Gastrocnemius medialis (tissue), 4 donors: ENCODE results near the gene MEPE. TPM values are rescaled to one million over a fixed set of nuclear protein-coding genes. Genes with fewer than 3 reads are reported as not detected.

Experiments
- ATAC-seq, 2 donors: fragments of 150-250 bp; one replicate each; pipeline ENCODE4 v1.9.1; 2016
- DNase-seq, 2 donors: peaks; one replicate each; pipeline ENCODE4 v3.0.0-alpha.2; 2019
- H3K27ac ChIP-seq, 4 donors: fragments of 200-600 bp; sonication (generic); 1 replicate in 1 of 4; 2 replicates in 3 of 4; pipeline ENCODE4 v1.5.1; 2016 to 2018; ENCODE audit warnings: mild to moderate bottlenecking in 2 of 4, moderate library complexity in 1 of 4
- H3K27me3 ChIP-seq, 3 donors: fragments of 200-600 bp; sonication (generic) in 2 of 3; 1 replicate in 1 of 3; 2 replicates in 2 of 3; pipeline versions ENCODE4 v1.5.1 to v1.6.0; 2016 to 2019; ENCODE audit warnings: mild to moderate bottlenecking in 1 of 3, moderate library complexity in 1 of 3
- H3K36me3 ChIP-seq, 2 donors: fragments of 200-600 bp; sonication (generic) in 1 of 2; one replicate each; pipeline ENCODE4 v1.5.1; 2017 to 2018
- H3K4me1 ChIP-seq, 2 donors: fragments of 200-600 bp; sonication (generic) in 1 of 2; one replicate each; pipeline ENCODE4 v1.5.1; 2016 to 2017; ENCODE audit warnings: mild to moderate bottlenecking in 2 of 2
- H3K4me3 ChIP-seq, 4 donors: fragments of 200-600 bp; sonication (generic) in 3 of 4; 1 replicate in 1 of 4; 2 replicates in 3 of 4; pipeline ENCODE4 v1.5.1; 2016 to 2019; ENCODE audit warnings: mild to moderate bottlenecking in 2 of 4
- H3K9me3 ChIP-seq, 3 donors: fragments of 200-600 bp; sonication (generic) in 2 of 3; 1 replicate in 1 of 3; 2 replicates in 2 of 3; pipeline ENCODE4 v1.5.1; 2016 to 2019
- POLR2A ChIP-seq, 2 donors: fragments of 450-650 bp; IDR thresholded peaks; one replicate each; pipeline ENCODE4 v1.6.1; 2017; ENCODE audit warnings: antibody characterized with exemption in 2 of 2, mild to moderate bottlenecking in 2 of 2, moderate library complexity in 2 of 2
- in situ Hi-C, 4 donors: fragments of 200-750 bp; cut with MboI; loops; one replicate each; pipeline versions ENCODE4 v1.15.0 to v1.8.0; 2017; ENCODE audit warnings: low sequenced_read_pairs in 4 of 4
- intact Hi-C: fragments of 100-400 bp; cut with DNase I; formaldehyde crosslinking; loops from one replicate; pipeline ENCODE4 v1.15.1; 2023; ENCODE audit warnings: low total_unique reads
- total RNA-seq, 4 donors: library from RNA; depleted of rRNA; stranded (reverse); fragments of >200 nt; gene quantifications; one replicate each; pipeline versions ENCODE4 v1.1.0 to v1.2.3, GENCODE V29; 2016
- TF ChIP-seq, protein P1 (sequence below), 5 experiments: fragments of 450-650 bp in 3 of 5; fragments of 200-600 bp in 2 of 5; sonication (generic) in 2 of 5; IDR thresholded peaks in 4 of 5; conservative IDR thresholded peaks in 1 of 5; 1 replicate in 4 of 5; 2 replicates in 1 of 5; pipeline ENCODE4 v1.5.1; 2016 to 2019; ENCODE audit warnings: antibody characterized with exemption in 5 of 5, mild to moderate bottlenecking in 3 of 5, moderate library complexity in 3 of 5

The MEPE gene
- total RNA-seq, 4 donors from 2014 or later, result not detected

DNA sequence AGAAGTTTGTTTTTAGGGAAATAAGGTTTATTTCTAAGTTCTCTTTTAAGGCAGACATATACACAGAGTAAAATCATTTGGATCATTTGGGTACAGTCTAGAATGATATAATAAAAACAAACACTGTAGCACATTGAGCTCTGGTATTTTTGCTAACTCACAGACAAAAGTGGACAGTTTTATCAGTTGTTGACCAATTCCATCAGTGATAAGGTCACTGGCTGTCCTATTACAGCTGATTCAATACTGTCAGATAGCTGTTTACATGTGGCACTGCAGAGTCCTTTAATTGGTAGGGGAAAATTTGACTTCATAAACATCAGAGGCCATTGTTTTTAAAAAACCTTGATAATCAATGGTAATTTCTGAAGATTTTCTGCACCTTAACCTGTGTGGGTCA, 29.9 kb upstream of the MEPE start:
- ATAC-seq, result no peak
- Histone ChIP-seq H3K4me3 (no peak overlapping the region), H3K27ac (no peak overlapping the region), H3K4me1 (no peaks in the 10 kb centered on the region), H3K27me3 (no peaks in the 10 kb centered on the region), H3K9me3 (no peaks in the 10 kb centered on the region), H3K36me3 (no peaks in the 10 kb centered on the region)
- no peak for DNase-seq
- in situ Hi-C loops (no loop called here), intact Hi-C loops (no loop called here)
- TF ChIP-seq POLR2A (IDR thresholded peaks at IDR 0.05), result no peak
- TF ChIP-seq, protein P1, sequence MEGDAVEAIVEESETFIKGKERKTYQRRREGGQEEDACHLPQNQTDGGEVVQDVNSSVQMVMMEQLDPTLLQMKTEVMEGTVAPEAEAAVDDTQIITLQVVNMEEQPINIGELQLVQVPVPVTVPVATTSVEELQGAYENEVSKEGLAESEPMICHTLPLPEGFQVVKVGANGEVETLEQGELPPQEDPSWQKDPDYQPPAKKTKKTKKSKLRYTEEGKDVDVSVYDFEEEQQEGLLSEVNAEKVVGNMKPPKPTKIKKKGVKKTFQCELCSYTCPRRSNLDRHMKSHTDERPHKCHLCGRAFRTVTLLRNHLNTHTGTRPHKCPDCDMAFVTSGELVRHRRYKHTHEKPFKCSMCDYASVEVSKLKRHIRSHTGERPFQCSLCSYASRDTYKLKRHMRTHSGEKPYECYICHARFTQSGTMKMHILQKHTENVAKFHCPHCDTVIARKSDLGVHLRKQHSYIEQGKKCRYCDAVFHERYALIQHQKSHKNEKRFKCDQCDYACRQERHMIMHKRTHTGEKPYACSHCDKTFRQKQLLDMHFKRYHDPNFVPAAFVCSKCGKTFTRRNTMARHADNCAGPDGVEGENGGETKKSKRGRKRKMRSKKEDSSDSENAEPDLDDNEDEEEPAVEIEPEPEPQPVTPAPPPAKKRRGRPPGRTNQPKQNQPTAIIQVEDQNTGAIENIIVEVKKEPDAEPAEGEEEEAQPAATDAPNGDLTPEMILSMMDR (IDR thresholded peaks at IDR 0.05 in 4 of 5, conservative IDR thresholded peaks at IDR 0.05 in 1 of 5), result no peak

DNA sequence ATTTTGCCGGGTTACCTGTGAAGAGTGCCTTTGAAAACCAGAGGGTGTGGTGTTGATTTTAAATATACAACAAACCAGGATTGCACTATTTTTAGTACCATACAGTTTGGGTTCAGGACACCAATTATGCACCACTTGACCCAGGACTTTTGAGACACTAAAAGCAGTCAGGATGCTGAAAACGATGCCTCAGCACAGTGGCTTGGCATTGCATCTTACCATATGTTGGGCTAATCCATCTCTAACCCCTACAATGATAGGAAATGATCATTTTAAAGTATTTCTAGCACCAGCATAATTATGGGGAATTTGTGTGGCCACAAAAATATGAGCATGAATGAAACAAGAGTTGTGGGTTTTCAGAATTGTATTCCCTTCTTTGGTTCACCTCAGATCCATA, 29.3 kb upstream of the MEPE start:
- Histone ChIP-seq H3K9me3 (no peaks in the 10 kb centered on the region), H3K36me3 (no peaks in the 10 kb centered on the region), H3K4me3 (no peak overlapping the region), H3K27ac (no peak overlapping the region), H3K4me1 (no peaks in the 10 kb centered on the region), H3K27me3 (no peaks in the 10 kb centered on the region)
- in situ Hi-C loops (no loop called here), intact Hi-C loops (no loop called here)
- TF ChIP-seq POLR2A (IDR thresholded peaks at IDR 0.05), result no peak
- TF ChIP-seq, protein P1 (IDR thresholded peaks at IDR 0.05 in 4 of 5, conservative IDR thresholded peaks at IDR 0.05 in 1 of 5), result no peak
- ATAC-seq (no peak), DNase-seq (no peak)

DNA sequence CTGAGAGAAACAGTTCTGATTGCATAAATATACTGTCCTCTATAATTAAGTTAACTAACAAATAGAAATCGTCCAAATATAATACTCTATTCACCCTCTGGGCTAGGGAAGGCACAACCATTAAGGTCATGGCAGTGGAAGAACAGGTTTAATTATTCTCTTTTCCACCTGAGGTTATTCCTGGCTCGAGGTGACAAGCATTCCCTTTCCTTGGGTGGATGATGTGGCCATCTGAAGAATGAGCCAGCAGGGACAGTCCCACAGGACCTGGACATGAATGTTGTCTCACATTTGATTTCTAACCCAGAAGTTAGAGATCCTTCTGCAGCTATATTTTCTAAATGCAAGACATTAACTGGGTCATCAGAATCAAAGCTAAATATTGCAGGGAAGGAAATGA, 27.9 kb upstream of the MEPE start:
- Histone ChIP-seq H3K27ac (no peak overlapping the region), H3K4me3 (no peak overlapping the region), H3K9me3 (no peaks in the 10 kb centered on the region), H3K4me1 (no peaks in the 10 kb centered on the region), H3K27me3 (no peaks in the 10 kb centered on the region), H3K36me3 (no peaks in the 10 kb centered on the region)
- TF ChIP-seq, protein P1 (IDR thresholded peaks at IDR 0.05 in 4 of 5, conservative IDR thresholded peaks at IDR 0.05 in 1 of 5), result no peak
- no peak for TF ChIP-seq POLR2A (IDR thresholded peaks at IDR 0.05)
- ATAC-seq (no peak), DNase-seq (no peak)
- intact Hi-C loops, result no loop called here
- in situ Hi-C loops, result no loop called here

DNA sequence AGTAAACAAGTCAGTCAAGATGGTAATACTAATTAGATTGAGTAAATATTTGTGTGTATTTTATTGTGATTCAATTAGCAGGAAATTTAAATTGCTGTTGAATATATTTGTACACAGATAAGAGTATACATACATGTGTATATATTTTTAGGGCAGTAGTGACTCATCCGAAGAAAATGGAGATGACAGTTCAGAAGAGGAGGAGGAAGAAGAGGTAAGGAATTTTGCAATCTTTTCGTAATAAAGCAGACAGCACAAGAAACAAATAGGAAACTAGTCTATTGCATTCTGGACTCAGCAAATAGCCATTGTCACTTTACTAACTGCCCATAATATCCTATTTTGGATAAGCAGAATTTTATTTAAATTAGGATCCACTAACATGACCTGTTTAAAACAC, 26.8 kb upstream of the MEPE start:
- no peaks in the 10 kb centered on the region for H3K9me3 ChIP-seq
- no peak for DNase-seq
- no peak for ATAC-seq
- no peak overlapping the region for H3K27ac ChIP-seq
- no peaks in the 10 kb centered on the region for H3K27me3 ChIP-seq
- no peak overlapping the region for H3K4me3 ChIP-seq
- H3K36me3 ChIP-seq, result no peaks in the 10 kb centered on the region
- in situ Hi-C loops, result no loop called here
- TF ChIP-seq, protein P1 (IDR thresholded peaks at IDR 0.05 in 4 of 5, conservative IDR thresholded peaks at IDR 0.05 in 1 of 5), result no peak
- TF ChIP-seq POLR2A (IDR thresholded peaks at IDR 0.05), result no peak
- H3K4me1 ChIP-seq, result no peaks in the 10 kb centered on the region
- intact Hi-C loops, result no loop called here

DNA sequence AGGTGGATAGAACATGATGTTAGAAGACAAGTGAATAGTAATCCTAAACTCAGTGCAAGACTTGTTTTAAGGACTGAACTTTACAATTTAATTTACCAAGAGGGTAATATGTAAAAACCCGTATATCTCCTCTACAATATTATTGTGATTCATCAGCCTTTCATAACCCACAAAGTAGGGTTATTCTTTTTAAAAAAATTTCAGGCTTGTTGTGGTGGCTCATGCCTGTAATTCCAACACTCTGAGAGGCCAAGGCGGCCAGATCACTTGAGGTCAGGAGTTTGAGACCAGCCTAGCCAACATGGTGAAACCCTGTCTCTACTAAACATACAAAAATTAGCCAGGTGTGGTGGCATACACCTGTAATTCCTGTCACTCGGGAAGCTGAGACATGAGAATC, 26.2 kb upstream of the MEPE start:
- H3K27ac ChIP-seq, result no peak overlapping the region
- in situ Hi-C loops, result no loop called here
- no peak overlapping the region for H3K4me3 ChIP-seq
- ATAC-seq, result no peak
- intact Hi-C loops, result no loop called here
- H3K4me1 ChIP-seq, result no peaks in the 10 kb centered on the region
- TF ChIP-seq POLR2A (IDR thresholded peaks at IDR 0.05), result no peak
- TF ChIP-seq, protein P1 (IDR thresholded peaks at IDR 0.05 in 4 of 5, conservative IDR thresholded peaks at IDR 0.05 in 1 of 5), result no peak
- no peak for DNase-seq
- no peaks in the 10 kb centered on the region for H3K9me3 ChIP-seq
- no peaks in the 10 kb centered on the region for H3K36me3 ChIP-seq
- H3K27me3 ChIP-seq, result no peaks in the 10 kb centered on the region
